ENCODE data around the gene EGFL7. TPM values are rescaled to one million over a fixed set of nuclear protein-coding genes. Genes with fewer than 3 reads are reported as not detected.

The EGFL7 gene
- 154 TPM for polyA plus RNA-seq (2012; ENCODE audit: insufficient read depth, insufficient read length, low read depth)

- TF ChIP-seq CTCF (IDR thresholded peaks at IDR 0.05; ENCODE audit: low read depth, low read length) = no peak
- no peaks in the 10 kb centered on the region; the same call in 1 of the 2 replicates for H3K4me1 ChIP-seq
- H3K4me3 ChIP-seq (ENCODE audit: low read depth, low read length) = no peak within 1 kb of the TSS
- H3K36me3 ChIP-seq = no peaks in the 10 kb centered on the region
- H3K27me3 ChIP-seq = peaks cover 10% of the 10 kb centered on the region
- no peaks in the 10 kb centered on the region for H3K9me3 ChIP-seq
- DNase-seq = no peak
These were observed at the start of gene EGFL7 for GRCh38 chr9:136662656-136663581. Gene EGFL7, plus strand, starts transcription at chr9:136662916. Its CDS starts 5,367 bp downstream, at chr9:136668283.

DNA sequence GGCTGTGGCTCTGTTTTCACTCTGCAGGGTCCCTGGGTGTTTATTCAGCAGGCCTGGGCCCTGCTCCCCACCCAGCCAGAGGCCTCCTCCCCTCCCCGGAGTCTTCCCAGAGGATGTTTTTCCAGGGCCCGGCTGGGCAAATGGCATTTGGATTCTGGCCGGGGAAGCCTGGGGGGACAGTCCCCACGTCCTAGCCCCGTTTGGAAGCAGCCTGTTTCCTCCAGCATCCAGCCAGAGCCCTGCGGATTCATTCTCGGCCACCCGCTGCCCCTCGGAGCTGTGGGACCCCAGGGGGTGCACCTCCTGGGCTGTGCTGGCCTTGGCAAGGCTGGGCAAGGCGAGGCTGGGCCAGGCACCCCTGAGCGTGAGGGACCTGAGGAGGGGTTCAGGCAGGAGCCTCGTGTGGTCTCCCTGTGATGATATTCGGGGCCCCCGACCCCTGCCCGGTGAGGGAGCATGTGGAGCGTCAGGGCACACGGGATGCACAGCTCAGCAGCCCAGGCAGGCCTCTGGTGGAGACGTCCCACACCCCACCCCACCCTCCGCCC, 48.8 kb upstream of the EGFL7 start:
- no peak for TF ChIP-seq CTCF (IDR thresholded peaks at IDR 0.05; ENCODE audit: low read depth, low read length)
- DNase-seq = no peak
- Histone ChIP-seq H3K4me3 (ENCODE audit: low read depth, low read length) (no peak overlapping the region), H3K27me3 (no peaks in the 10 kb centered on the region), H3K36me3 (no peaks in the 10 kb centered on the region), H3K9me3 (no peaks in the 10 kb centered on the region), H3K4me1 (no peaks in the 10 kb centered on the region; the same call in 1 of the 2 replicates)

DNA sequence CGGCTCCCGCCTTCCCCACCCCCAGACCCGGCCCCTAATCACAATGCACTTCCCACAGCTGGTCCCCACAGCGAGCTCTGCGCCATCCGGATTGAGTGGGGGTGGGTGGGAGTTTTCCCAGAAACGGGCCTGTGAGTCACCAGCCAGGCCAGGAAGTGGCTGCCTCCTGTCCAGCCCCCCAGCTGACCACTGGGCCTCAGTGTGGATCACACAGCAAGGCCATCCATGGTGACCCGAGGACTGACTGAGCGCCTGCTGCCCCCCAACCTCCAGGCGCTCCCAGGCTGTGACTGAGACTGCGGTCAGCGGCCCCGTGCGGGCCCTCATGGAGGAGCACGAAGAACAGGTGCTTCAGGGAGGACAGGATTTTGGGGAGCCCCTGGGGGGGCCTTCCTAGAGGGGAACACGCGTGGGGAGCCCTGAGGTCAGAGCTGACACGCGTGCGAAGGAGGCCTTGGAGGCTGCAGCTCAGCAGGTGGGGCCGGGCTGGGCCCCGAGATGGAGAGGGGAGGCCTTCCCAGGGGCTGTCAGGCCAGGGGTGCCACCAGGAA, 48.3 kb upstream of the EGFL7 start:
- Histone ChIP-seq H3K4me1 (no peaks in the 10 kb centered on the region; the same call in 1 of the 2 replicates), H3K27me3 (no peaks in the 10 kb centered on the region), H3K36me3 (no peaks in the 10 kb centered on the region), H3K9me3 (no peaks in the 10 kb centered on the region), H3K4me3 (ENCODE audit: low read depth, low read length) (no peak overlapping the region)
- TF ChIP-seq CTCF (IDR thresholded peaks at IDR 0.05; ENCODE audit: low read depth, low read length) = no peak
- no peak for DNase-seq

- no peak for TF ChIP-seq CTCF (IDR thresholded peaks at IDR 0.05; ENCODE audit: low read depth, low read length)
- no peaks in the 10 kb centered on the region for H3K4me1 ChIP-seq
These were observed 47.6 kb upstream of the EGFL7 start for GRCh38 chr9:136614967-136615623.

GRCh38 chr9:136615631-136616306, 46.9 kb upstream of the EGFL7 start:
- Histone ChIP-seq H3K36me3 (no peaks in the 10 kb centered on the region), H3K27me3 (no peaks in the 10 kb centered on the region), H3K9me3 (no peaks in the 10 kb centered on the region), H3K4me3 (ENCODE audit: low read depth, low read length) (no peak overlapping the region), H3K4me1 (no peaks in the 10 kb centered on the region)
- DNase-seq = no peak
- no peak for TF ChIP-seq CTCF (IDR thresholded peaks at IDR 0.05; ENCODE audit: low read depth, low read length)

More at GRCh38 chr9:136614967-136615623, 47.6 kb upstream of the EGFL7 start:
- Histone ChIP-seq H3K27me3 (no peaks in the 10 kb centered on the region), H3K4me3 (ENCODE audit: low read depth, low read length) (no peak overlapping the region), H3K9me3 (no peaks in the 10 kb centered on the region), H3K36me3 (no peaks in the 10 kb centered on the region)
- no peak for DNase-seq
